GM12875 (cell line): Measurements from ENCODE around the gene KATNBL1.
A peak's percentile ranks its signal among the peaks of the same experiment; 100 is the strongest.

Experiments used
- H3K4me3 ChIP-seq: one replicate; pipeline ENCODE4 v1.5.1; 2011; ENCODE audit warnings: low read depth, low read length, control low read depth
- CTCF ChIP-seq: IDR thresholded peaks from 2 replicates; pipeline ENCODE4 v1.5.1; 2011; ENCODE audit warnings: low read depth, mild to moderate bottlenecking, control low read depth, inconsistent platforms, low read length, moderate library complexity, borderline replicate concordance; ENCODE audit not compliant: insufficient read depth

KATNBL1 gene

GRCh38 chr15:34243226-34243625 is 33.3 kb upstream of the KATNBL1 start:
- no peak overlapping the region for H3K4me3 ChIP-seq
- TF ChIP-seq CTCF = no peak

GRCh38 chr15:34242331-34242710 is 32.4 kb upstream of the KATNBL1 start:
- H3K4me3 ChIP-seq = no peak overlapping the region

GRCh38 chr15:34241376-34242330 is 31.8 kb upstream of the KATNBL1 start:
- peak; percentile 46; the same call in 1 of the 2 replicates for TF ChIP-seq CTCF

More at GRCh38 chr15:34242331-34242710, 32.4 kb upstream of the KATNBL1 start:
- no peak for TF ChIP-seq CTCF

GRCh38 chr15:34240537-34240936 is 30.6 kb upstream of the KATNBL1 start:
- H3K4me3 ChIP-seq = no peak overlapping the region
- TF ChIP-seq CTCF = no peak

More at GRCh38 chr15:34241376-34242330, 31.8 kb upstream of the KATNBL1 start:
- H3K4me3 ChIP-seq = no peak overlapping the region

- no peak for TF ChIP-seq CTCF
- no peak overlapping the region for H3K4me3 ChIP-seq
These were observed 29.4 kb upstream of the KATNBL1 start for GRCh38 chr15:34239151-34239808.

- no peak overlapping the region for H3K4me3 ChIP-seq
- TF ChIP-seq CTCF = no peak
These were observed 23.7 kb upstream of the KATNBL1 start for GRCh38 chr15:34233614-34234013.
